B cell (primary cell): ENCODE data around the gene RRBP1. TPM values are rescaled to one million over a fixed set of nuclear protein-coding genes. Genes with fewer than 3 reads are reported as not detected.

Experiments
- ATAC-seq: fragments of 200-7000 bp; cut with Tn5 transposase; one replicate; pipeline ENCODE4 v1.10.0; 2021; ENCODE audit warnings: low read depth, mild to moderate bottlenecking, moderate number of reproducible peaks, moderate library complexity
- CTCF ChIA-PET: fragments of 350-600 bp; sonication (Branson Sonifier 250); formaldehyde crosslinking; loops from one replicate; lab custom pipeline; 2021; ENCODE audit warnings: antibody characterized with exemption, inconsistent platforms; lab: Charles Lee
- POLR2A ChIA-PET: fragments of 350-600 bp; sonication (Branson Sonifier 250); formaldehyde crosslinking; loops from one replicate; lab custom pipeline; 2021; ENCODE audit warnings: antibody characterized with exemption; lab: Charles Lee
- DNase-seq: peaks from one replicate; pipeline ENCODE4 v3.0.0; 2013
- H2AFZ ChIP-seq: 2 replicates; pipeline ENCODE4 v1.6.1; 2012; ENCODE audit warnings: mild to moderate bottlenecking, low read depth, low read length; ENCODE audit not compliant: insufficient read depth, poor library complexity, severe bottlenecking
- H3K27ac ChIP-seq, 2 donors: 1 replicate in 1 of 2; 2 replicates in 1 of 2; pipeline ENCODE4 v1.5.1; 2012 to 2013; ENCODE audit warnings: low read length in 2 of 2, mild to moderate bottlenecking in 2 of 2, moderate library complexity in 1 of 2
- H3K27me3 ChIP-seq, 4 experiments: fragments of 200-600 bp in 1 of 4; sonication (generic) in 1 of 4; replicated peaks in 1 of 4; 1 replicate in 2 of 4; 2 replicates in 2 of 4; pipeline versions ENCODE4 v1.6.1 to v1.7.0; 2013 to 2016; ENCODE audit warnings: low read length in 3 of 4, mild to moderate bottlenecking in 2 of 4, mixed read lengths in 1 of 4, moderate library complexity in 1 of 4; ENCODE audit not compliant: insufficient read depth in 4 of 4, control insufficient read depth in 3 of 4; ENCODE audit errors: control extremely low read depth in 1 of 4
- H3K36me3 ChIP-seq, 2 experiments: replicated peaks in 1 of 2; 1 replicate in 1 of 2; 2 replicates in 1 of 2; pipeline versions ENCODE4 v1.6.1 to v1.7.1; 2013; ENCODE audit warnings: low read length in 1 of 2; ENCODE audit not compliant: insufficient read depth in 2 of 2, control insufficient read depth in 1 of 2; ENCODE audit errors: control extremely low read depth in 1 of 2, extremely low read depth in 1 of 2
- H3K4me1 ChIP-seq, 2 donors: fragments of 200-600 bp in 1 of 2; sonication (generic) in 1 of 2; 1 replicate in 1 of 2; 2 replicates in 1 of 2; pipeline versions ENCODE4 v1.5.1 to v1.6.1; 2013 to 2017; ENCODE audit warnings: low read length in 2 of 2; ENCODE audit not compliant: control insufficient read depth in 2 of 2, insufficient read depth in 2 of 2
- H3K4me2 ChIP-seq: replicated peaks from 2 replicates; pipeline ENCODE3; 2012; ENCODE audit warnings: mild to moderate bottlenecking, low read depth, low read length; ENCODE audit not compliant: poor library complexity, severe bottlenecking
- H3K4me3 ChIP-seq, 5 experiments: fragments of 200-600 bp in 1 of 5; sonication (generic) in 1 of 5; 1 replicate in 3 of 5; 2 replicates in 2 of 5; pipeline versions ENCODE4 v1.5.1 to v1.7.0; 2011 to 2016; ENCODE audit warnings: low read length in 4 of 5, mild to moderate bottlenecking in 4 of 5, low read depth in 2 of 5, control low read depth in 1 of 5, moderate library complexity in 1 of 5; ENCODE audit not compliant: insufficient read depth in 1 of 5; ENCODE audit errors: control extremely low read depth in 1 of 5, extremely low read depth in 1 of 5
- H3K79me2 ChIP-seq: fragments of 200-600 bp; sonication (generic); one replicate; pipeline ENCODE4 v1.6.0; 2016; ENCODE audit warnings: low read length; ENCODE audit not compliant: control insufficient read depth, insufficient read depth
- H3K9ac ChIP-seq: fragments of 200-600 bp; sonication (generic); 2 replicates; pipeline ENCODE4 v1.6.1; 2017; ENCODE audit warnings: mild to moderate bottlenecking, low read length, moderate library complexity
- H3K9me3 ChIP-seq, 3 donors: one replicate each; pipeline versions ENCODE4 v1.6.1 to v1.7.1; 2013; ENCODE audit warnings: low read length in 2 of 3; ENCODE audit not compliant: control insufficient read depth in 2 of 3, insufficient read depth in 1 of 3; ENCODE audit errors: control extremely low read depth in 1 of 3
- H4K20me1 ChIP-seq: 2 replicates; pipeline ENCODE4 v1.6.0; 2012; ENCODE audit warnings: mild to moderate bottlenecking, low read length; ENCODE audit not compliant: insufficient read depth, control insufficient read depth, poor library complexity, severe bottlenecking
- H3K27ac Mint-ChIP-seq: one replicate; pipeline ENCODE4 v1.8.0; 2021; ENCODE audit warnings: mixed read lengths
- H3K27me3 Mint-ChIP-seq: one replicate; pipeline ENCODE4 v1.8.0; 2021; ENCODE audit warnings: mixed read lengths
- H3K4me1 Mint-ChIP-seq: one replicate; pipeline ENCODE4 v1.8.0; 2021; ENCODE audit warnings: mixed read lengths
- H3K4me3 Mint-ChIP-seq: one replicate; pipeline ENCODE4 v1.8.0; 2021; ENCODE audit warnings: mixed read lengths
- H3K9me3 Mint-ChIP-seq: one replicate; pipeline ENCODE4 v1.8.0; 2022; ENCODE audit warnings: mixed read lengths; ENCODE audit not compliant: insufficient read depth
- EZH2 ChIP-seq: IDR thresholded peaks from 2 replicates; pipeline ENCODE4 v1.6.1; 2012; ENCODE audit warnings: borderline replicate concordance, low read depth, mild to moderate bottlenecking, moderate library complexity, low read length; ENCODE audit not compliant: insufficient read depth, poor library complexity, severe bottlenecking
- WGBS: methylation state at CpG from one replicate; pipeline ENCODE4 v1.1.5; 2013; ENCODE audit warnings: missing lambda C conversion rate; ENCODE audit not compliant: insufficient coverage; 5-methylcytosine and 5-hydroxymethylcytosine counted together
- intact Hi-C: fragments of 100-400 bp; cut with micrococcal nuclease; formaldehyde crosslinking; loops from one replicate; pipeline ENCODE4 v1.10.0; 2022
- polyA plus RNA-seq: library from polyadenylated mRNA; depleted of rRNA; stranded (reverse); fragments of >200 nt; gene quantifications from 2 replicates; pipeline ENCODE4 v1.2.3, GENCODE V29; 2012
- total RNA-seq, 2 donors: library from RNA; stranded (reverse); fragments of 120-200 nt in 1 of 2; gene quantifications; 1 replicate in 1 of 2; 2 replicates in 1 of 2; pipeline versions ENCODE4 v1.2.3 to v1.2.4, GENCODE V29; 2013 to 2022
- TF ChIP-seq, protein P1 (sequence below): fragments of 200-600 bp; IDR thresholded peaks from one replicate; pipeline ENCODE4 v1.8.0; 2022; ENCODE audit warnings: antibody characterized with exemption, mild to moderate bottlenecking

RRBP1 gene
- total and polyA plus RNA-seq, 2 donors (not counting 1 experiment from before 2014, with no cell fraction given), result 10.9 to 27.5 TPM

DNA sequence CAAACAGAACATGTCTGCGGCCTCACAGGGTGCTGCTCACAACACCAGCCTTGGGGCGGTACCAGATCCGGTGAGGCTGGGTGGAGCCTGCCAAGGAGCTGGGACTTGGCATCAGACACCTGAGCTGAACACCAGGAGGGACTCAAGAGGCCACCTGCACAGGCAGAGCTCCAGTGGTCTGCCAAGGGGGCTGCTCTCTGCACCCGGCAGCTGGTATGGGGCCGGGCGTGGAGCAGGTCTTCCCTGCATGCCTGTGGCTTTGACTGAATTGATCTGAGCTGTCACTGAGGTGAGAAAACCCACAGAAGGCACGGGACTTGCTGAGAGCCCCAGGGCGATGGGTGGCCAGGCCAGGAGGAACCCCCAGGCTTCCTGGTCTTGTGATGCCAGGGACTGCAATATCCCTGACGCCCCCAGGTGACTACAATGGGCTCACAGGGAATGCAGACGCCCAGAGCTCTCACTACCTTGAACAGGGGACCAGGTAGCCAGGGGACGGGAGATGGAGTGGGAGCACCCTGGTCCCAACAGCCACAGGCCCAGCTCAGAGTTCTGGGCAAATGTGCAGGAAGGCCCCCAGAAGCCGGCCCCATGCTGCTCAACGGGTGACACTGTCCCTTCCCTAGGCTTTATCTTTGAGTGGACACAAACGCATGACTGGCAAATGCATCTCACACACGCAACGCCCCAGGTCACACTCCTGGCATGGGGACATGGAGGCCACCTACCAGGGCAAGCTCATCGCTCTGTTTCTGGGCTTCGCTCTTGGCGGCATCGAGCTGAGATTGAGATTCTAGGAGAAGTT, 64.0 kb downstream of the RRBP1 start:
- DNase-seq (no peak), ATAC-seq (no peak)
- Histone ChIP-seq H3K27me3 (no peaks in the 10 kb centered on the region), H2AFZ (no peak overlapping the region), H4K20me1 (no peaks in the 10 kb centered on the region), H3K9ac (no peak overlapping the region), H3K4me3 (no peak overlapping the region), H3K27ac (no peak overlapping the region), H3K79me2 (no peaks in the 10 kb centered on the region), H3K4me1 (peaks cover 3 to 12% of the 10 kb centered on the region in 2 donors), H3K36me3 (peaks cover 0 to 10% of the 10 kb centered on the region in 2 experiments), H3K9me3 (no peaks in the 10 kb centered on the region), H3K4me2 (no peak overlapping the region)
- Mint-ChIP-seq H3K4me1 (peaks cover 3% of the 10 kb centered on the region), H3K9me3 (no peaks in the 10 kb centered on the region), H3K4me3 (no peak overlapping the region), H3K27ac (no peak overlapping the region), H3K27me3 (no peaks in the 10 kb centered on the region)
- no peak for TF ChIP-seq EZH2
- TF ChIP-seq, protein P1, sequence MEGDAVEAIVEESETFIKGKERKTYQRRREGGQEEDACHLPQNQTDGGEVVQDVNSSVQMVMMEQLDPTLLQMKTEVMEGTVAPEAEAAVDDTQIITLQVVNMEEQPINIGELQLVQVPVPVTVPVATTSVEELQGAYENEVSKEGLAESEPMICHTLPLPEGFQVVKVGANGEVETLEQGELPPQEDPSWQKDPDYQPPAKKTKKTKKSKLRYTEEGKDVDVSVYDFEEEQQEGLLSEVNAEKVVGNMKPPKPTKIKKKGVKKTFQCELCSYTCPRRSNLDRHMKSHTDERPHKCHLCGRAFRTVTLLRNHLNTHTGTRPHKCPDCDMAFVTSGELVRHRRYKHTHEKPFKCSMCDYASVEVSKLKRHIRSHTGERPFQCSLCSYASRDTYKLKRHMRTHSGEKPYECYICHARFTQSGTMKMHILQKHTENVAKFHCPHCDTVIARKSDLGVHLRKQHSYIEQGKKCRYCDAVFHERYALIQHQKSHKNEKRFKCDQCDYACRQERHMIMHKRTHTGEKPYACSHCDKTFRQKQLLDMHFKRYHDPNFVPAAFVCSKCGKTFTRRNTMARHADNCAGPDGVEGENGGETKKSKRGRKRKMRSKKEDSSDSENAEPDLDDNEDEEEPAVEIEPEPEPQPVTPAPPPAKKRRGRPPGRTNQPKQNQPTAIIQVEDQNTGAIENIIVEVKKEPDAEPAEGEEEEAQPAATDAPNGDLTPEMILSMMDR, result peak; percentile 25
- intact Hi-C loops, result no loop called here
- 93% methylated on average over 20 of the region's 20 CpGs for WGBS
- CTCF ChIA-PET, result interaction anchor here (0.6 to 2.9 kb wide), 9 partner anchors 16 to 386 kb away, joined by 3 to 19 read pairs (median 3); no protein-coding TSS in a partner anchor
- POLR2A ChIA-PET, result no interaction called here
